Esophagus mucosa (tissue), 1 donor: ENCODE measurements around the gene ASGR1. TPM values are rescaled to one million over a fixed set of nuclear protein-coding genes. Genes with fewer than 3 reads are reported as not detected.
"Not testable (repeated sequence)": the region's sequence is repeated elsewhere in the genome, so short reads cannot be mapped to it uniquely, and the experiment has no call there.

Experiments used
- ATAC-seq: fragments of 200-7000 bp; cut with Tn5 transposase; one replicate; pipeline ENCODE4 v1.9.1; 2020
- total RNA-seq: library from RNA; stranded (reverse); gene quantifications from one replicate; pipeline ENCODE4 v1.2.4, GENCODE V29; 2023
- donor health status: DM: yes; HTN: yes; CAD: no.

Gene ASGR1
- total RNA-seq, 1 donor from 2014 or later: 1.00 TPM

DNA sequence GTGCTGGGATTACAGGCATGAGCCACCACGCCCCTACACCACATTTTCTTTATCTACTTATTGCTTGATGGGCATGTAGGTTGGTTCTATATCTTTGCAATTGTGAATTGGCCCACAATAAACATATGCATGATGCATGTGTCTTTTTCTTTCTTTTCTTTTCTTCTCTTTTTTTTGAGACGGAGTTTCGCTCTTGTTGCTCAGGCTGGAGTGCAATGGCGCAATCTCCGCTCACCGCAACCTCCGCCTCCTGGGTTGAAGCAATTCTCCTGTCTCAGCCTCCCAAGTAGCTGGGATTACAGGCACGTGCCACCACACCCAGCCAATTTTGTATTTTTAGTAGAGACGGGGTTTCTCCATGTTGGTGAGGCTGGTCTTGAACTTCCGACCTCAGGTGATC, 20.7 kb downstream of the ASGR1 start:
- not testable (repeated sequence) for ATAC-seq

DNA sequence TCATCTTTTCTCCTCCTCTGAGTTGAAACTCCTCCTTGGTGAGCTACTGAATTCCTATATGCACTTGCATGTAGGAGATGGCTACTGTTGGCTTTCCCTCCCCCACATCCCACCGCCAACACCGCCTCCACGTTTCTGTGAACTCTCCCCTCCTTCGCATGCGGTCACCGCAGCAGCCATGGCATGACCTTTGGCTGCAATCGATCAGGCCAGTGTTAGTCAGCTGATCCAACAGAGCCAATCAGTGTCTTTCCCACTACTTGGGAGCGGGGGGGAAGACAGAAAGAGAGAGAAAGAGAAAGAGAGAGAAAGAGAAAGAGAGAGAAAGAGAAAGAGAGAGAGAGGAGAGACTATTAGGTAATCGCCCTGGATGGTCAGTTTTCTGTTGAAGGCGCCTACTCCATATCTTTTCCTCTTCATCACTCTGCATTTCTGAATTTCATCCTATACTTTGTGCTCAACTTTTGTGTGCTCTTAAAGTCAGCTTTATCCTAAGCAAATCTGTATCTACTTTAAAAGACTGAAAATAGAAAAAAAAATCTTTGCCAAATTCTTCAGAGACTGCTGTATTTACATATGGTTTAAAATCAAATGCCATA, 22.7 kb downstream of the ASGR1 start:
- no peak for ATAC-seq

DNA sequence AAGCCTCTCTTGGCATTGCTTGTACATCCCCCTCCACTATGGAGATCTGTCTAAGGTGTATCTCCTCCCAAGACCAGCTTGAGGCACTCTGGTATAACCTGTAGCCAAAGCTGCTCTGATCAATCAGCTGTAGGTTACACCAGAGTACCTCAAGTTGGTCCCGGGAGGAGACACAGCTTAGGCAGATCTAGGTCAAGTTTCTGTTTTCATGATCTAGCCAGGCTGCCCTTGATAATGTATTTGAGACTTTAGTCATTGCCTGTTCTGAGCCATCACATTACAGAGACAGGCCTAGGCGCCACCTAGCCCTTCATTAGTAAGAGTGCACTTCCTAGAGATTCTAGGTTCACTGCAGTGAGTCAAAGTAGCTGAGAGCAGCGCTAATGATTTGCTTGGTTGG, 31.4 kb downstream of the ASGR1 start:
- peak; percentile 90 for ATAC-seq

DNA sequence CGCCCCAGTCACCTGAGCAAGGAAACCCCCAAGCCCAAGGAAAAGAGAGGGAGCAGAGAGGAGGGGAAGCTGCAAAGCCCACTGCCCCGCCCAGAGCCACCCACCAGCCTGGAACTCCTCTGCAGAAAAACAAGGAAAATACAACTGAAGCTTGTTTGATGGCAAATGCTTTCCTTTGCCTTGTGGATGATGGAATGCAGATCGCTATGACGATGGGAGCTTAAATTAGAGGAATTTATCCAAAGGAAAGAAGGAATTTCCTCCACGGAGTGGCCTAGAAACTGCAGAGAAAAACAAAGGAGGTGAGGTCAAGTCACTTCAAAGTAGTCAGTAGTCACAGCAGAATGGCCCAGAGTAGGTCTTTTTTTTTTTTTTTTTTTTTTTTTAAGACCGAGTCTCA, 33.1 kb downstream of the ASGR1 start:
- ATAC-seq: no peak

DNA sequence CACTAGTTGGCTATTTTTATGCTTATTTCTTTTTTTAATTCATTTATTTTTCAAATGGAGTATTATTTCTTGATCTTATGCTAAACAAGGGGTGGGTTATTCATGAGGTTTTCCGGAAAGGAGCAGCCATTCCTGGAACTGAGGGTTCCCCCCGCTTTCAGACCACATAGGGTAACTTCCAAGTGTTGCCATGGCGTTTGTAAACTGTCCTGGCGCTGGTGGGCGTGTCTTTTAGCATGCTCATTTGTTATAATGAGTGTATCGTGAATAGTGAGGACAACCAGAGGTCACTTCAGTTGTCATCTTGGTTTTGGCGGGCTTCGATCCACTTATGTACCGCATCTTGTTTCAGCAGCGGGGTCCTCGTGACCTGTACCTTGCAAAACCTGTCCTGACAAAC, 35.0 kb downstream of the ASGR1 start:
- no peak for ATAC-seq

DNA sequence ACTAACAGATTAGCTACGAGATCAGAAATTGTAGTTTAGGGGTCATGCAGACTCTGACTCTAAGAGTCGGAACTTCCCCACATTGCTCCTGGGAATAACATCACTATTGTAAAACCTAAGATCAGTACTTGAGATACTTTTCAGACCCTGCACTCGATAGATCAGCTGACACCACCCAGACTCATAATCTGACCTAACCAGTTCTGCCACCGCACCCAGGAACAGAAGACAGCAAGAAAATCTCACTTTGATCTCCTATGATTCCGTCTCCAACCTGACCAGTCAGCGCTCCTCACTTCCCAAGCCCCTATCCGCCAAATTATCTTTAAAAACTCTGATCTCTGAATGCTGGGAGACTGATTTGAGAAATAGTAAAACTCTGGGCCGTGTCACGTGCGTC, 37.3 kb downstream of the ASGR1 start:
- peak; percentile 55 for ATAC-seq

DNA sequence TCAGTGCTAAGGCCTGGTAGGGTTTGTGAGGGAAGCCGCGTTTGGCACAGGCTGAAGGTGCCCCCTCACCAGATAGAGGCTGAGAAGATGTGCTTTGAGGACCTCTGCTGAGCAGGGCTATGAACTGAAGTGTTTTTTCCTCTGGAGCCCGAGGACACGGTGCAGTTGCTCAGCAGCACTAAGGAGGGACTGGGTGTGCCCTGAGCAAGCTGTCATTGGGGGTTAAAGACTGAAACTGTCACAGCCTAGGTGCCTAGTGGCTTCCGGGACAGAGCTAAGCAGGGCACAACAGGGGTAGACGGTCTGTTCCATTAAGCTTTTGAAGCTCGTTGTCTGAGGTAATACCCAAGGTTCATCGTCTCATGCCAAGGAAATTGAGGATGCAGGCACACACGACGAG, 39.8 kb downstream of the ASGR1 start:
- peak; percentile 78 for ATAC-seq

DNA sequence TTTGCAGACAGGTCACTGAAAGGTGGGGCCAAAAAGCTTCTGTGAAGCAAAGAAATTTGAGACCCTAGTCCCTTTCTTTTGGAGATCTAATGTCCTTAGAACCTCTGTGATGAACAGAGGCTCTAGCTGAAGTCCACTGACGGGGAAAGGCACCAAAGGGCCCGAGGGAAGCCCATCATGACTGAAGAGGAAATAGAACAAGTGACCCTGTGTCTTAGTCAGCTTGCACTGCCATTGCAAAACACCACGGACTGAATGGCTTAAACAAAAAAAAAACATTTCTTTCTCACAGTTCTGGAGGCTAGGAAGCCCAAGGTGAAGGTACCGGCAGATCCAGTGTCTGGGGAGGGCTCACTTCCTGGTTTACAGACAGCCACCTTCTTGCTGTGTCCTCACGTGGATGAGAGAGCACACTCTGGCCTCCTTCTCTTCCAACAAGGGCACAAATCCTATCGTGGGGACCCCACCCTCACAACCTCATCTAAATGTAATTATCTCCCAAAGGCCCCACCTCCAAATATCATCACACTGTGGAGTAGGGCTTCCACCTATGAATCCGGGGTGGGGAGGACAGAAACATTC, 40.3 kb downstream of the ASGR1 start:
- ATAC-seq: peak; percentile 17

DNA sequence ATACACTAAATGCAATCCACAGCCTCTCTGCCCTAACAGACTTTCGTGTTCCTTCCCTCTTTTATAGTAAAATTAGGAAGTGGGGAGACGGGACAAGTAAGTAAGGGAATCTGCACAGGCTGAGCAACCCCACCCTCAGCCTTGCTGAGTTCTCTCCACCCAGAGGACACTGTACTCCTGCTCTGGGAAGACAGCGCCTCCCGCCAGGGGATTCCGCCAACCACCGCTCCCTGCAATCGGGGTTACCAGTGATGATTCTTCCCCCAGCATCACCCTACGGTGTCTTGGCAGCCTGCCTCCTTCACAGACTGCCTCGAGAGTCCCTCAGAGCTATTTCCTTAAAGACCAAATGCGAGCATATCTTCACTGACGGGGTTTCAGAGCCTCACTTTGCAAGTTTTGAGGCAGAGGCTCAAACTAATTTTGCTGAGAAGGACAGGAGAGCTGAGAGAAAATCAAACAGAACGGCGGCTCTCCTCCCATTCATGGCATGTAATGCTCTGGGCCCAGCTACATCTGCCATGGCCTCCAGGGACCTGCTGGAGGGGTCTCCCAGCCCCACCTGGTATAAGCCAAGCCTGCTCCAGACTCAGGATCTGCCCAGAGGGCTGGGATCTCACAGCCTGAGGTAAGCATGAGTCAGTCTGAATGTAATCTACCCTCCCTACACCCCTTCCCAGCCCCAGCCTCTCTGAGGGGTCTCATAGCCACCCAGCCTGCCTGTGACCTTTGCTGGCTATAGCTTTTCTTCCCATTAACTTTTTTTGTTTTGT, 41.8 kb downstream of the ASGR1 start:
- no peak for ATAC-seq

DNA sequence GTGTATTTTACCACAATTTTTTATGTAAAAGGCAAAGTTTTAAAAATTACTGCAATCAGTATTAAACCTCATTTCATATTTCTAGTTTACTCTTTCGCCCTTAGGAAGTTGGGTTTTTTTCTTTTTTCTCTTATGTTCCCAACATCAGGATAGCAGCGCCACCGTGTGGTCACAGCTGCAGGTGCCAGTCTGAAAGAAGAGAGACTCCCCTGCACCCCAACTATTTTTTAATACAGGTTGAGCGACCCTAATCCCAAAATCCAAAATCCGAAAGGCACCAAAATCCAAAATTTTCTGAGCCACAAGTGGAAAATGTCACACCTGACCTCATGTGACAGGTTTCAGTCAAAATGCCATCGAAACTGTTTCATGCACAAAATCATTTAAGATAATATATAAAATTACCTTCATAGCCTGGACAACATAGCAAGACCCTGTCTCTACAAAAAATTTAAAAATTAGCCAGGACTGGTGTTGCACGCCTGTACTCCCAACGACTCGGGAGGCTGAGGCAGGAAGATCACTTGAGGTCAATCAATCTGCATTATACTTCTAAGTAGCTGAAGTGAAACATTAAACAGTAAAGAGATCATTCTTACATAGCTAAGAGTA, 42.8 kb downstream of the ASGR1 start:
- no peak for ATAC-seq

DNA sequence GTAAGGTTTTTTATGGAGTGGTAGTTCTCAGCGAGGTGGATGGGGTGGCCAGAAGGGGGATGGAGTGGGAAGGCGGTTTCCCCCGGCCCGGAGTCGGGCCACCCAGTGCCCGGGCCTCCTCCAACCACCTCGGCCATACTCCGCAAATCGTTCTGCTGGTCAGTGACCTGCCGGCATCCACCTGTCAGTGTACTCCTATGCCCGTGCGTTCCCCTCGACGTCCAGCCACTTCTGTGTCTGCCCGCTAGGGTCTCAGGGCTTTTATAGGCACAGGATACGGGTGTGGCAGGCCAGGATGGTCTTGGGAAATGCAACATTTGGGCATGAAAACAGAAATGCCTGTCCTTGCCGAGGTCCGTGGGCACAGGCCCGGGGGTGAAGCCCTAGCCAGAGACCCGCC, 45.3 kb downstream of the ASGR1 start:
- no peak for ATAC-seq

DNA sequence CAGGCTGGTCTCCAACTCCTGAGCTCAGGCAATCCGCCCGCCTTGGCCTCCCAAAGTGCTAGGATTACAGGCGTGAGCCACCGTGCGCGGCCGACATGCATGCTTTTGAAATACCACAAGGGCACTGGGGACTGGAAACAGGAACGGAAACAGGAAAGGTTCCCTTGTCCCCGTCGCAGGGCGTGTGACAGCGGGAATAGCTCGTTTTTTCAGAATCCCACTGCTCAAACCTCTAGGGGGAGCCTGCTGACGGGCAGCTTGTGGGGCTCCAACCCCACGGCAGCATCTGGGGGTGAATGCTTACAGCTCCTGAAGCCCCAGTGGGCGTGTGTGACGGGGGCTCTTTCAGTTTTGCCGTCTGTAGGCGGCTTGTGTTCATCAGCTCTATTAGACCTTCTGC, 45.7 kb downstream of the ASGR1 start:
- ATAC-seq: no peak

DNA sequence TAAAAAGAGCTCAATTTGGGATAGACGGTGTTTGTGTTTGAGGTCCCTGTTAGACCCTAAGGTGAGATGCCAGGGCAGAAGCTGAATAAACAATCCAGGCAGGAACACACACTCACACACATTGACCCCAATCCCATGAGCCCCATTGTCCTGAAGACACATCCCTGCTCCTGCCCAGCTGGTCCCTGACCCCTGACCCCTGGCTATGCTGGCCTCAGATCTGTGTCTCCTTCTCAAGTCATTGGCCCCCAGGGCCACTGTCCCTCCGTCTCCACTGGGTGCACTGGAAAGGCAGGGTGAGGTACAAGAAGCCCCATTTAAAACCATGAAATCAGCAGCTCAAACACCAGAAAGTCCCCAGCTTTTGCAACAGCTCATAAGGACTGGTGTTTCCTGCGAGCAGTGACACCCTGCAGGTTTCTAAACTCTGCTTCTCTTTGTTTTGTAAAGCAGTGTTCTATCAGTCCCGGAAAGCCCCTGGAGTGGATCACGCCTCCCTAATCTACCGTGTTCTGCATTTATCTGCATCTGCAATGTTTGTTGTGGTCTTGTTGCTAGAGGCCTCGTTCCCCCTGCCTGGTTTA, 46.6 kb downstream of the ASGR1 start:
- peak; percentile 17 for ATAC-seq

DNA sequence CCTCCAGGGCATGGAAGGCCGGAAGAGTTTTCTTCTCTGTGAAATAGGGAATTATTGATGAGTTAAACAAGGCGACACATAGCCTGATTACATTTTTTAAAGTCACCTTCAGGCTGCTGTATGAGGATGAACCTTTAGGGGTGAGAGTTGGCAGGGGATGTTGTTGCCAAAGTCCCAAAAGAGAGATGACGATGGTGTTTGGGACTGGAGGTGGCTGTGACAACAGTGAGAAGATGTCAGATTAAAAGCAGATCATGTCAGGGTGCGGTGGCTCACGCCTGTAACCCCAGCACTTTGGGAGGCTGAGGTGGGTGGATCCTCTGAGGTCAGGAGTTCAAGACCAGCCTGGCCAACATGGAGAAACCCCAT, 47.8 kb downstream of the ASGR1 start:
- ATAC-seq: no peak

DNA sequence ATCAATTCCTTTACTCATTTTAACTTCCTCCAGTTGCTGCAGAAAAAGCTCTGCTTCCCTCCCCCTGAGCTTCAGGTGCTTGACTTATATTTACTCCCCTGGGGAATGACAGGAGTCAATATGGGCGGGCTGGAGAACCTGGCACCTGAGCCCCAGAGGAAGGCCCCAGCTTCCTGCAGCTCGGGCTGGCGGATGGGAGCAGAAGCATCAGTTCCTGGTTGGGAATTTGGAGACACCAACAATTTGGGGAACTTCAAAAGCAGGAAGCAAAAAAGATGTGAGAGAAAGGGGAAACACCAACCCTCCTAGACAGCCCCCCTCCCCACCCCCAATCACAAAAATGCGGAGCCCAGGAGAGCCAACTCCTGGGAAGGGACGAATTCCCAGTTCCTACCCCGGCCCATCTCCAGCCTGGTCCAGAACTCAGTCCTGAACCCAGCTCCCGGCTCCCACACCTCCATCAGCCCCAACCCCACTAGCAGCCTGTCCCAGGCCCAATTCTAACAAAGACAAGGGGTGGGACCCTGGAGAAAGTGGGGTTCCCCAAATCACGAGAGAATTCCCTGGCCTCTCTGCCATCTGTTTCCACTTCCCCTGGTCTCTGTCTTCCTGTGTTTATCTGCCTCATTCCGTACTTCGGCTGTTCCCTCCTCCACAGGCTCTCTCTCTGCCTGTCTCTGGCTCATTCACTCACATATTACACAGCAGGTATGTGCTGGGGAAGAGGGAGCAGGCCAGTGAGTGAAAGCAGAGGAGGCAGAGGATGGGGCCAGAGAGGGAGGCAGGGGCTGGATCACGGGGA, 48.3 kb downstream of the ASGR1 start:
- ATAC-seq: no peak

DNA sequence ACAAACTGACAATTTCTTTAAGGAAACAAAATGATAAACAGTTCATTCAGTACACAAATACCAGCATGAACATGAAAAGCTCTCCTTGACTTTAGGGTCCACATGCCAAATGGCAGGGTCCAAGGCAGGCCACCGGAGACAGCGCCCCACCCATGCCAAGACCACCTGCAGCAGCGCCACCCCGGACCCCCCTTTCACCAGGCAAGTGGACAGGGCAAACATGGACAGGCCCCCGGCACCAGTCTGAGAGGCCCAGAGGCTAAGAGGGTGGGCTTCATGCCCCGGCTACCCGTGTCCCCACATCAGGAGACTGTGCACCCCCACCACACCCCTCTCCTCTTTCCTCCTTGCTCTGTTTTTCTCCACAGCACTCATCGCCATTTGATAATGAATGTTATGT, 49.9 kb downstream of the ASGR1 start:
- ATAC-seq: no peak

DNA sequence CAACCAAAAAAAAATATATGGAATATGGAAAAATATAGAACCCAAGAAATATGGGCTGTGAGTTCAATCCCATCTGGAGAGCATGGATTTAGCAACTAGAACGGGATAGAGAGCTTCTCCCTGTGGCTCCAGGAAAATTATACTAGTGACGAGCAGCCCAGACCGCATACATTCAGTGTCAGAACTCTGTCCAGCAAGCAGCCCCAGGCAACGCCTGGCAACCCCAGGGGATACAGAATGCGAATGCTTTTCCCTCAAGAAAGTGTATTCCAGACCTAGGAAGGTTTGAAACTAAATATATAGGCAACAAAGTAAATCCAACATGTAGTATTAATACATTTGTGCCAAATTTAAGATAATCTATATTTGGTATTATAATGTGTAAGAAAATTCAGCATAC, 51.0 kb downstream of the ASGR1 start:
- ATAC-seq: no peak

DNA sequence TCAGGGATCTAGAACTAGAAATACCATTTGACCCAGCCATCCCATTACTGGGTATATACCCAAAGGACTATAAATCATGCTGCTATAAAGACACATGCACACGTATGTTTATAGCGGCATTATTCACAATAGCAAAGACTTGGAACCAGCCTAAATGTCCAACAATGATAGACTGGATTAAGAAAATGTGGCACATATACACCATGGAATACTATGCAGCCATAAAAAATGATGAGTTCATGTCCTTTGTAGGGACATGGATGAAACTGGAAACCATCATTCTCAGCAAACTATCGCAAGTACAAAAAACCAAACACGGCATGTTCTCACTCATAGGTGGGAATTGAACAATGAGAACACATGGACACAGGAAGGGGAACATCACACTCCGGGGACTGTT, 51.7 kb downstream of the ASGR1 start:
- not testable (repeated sequence) for ATAC-seq

DNA sequence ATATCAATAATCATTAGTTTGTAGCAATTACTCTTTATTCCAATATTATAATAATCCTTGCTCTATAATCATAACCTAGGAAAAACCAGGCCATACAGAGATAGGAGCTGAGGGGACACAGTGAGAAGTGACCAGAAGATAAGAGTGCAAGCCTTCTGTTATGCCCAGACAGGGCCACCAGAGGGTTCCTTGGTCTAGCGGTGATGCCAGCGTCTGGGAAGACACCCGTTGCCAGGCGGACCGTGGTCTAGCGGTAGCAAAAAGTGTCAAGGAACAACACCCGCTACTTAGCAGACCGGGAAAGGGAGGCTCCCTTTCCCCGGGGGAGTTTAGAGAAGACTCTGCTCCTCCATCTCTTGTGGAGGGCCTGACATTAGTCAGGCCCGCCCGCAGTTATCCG, 52.8 kb downstream of the ASGR1 start:
- not testable (repeated sequence) for ATAC-seq

DNA sequence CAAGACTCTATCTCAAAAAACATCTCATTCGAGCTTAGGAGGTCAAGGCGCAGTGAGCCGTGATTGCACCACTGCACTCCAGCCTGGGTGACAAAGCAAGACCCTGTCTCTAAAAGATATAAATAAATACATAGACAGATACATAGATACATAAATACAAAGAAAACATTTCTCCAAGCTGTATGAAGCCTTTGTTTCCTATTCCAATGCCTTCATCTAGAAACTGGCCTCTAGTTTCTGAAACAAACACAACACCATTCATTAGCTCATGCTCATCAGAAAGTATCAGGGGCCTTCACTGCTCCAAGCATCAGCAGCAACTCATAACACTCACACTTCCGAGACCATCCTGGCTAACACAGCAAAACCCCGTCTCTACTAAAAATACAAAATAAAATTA, 54.2 kb downstream of the ASGR1 start:
- no peak for ATAC-seq

DNA sequence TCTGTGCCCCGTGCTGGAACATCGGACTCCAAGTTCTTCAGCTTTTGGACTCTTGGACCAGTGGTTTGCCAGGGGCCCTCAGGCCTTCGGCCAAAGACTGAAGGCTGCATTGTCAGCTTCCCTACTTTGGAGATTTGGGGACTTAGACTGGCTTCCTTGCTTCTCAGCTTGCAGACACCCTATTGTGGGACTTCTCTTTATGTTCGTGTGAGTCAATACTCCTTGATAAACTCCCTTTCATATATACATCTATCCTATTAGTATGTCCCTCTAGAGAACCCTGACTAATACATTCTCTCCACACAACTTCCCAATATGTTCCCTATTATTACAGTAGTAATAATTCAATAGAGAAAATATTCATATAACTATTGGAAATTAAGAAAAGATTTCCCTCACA, 55.3 kb downstream of the ASGR1 start:
- ATAC-seq: no peak
